DOHH2 (cell line): ENCODE measurements around the gene RAD51B.

ENCODE experiments used
- EZH2phosphoT487 ChIP-seq: fragments of 200-600 bp; sonication (generic); IDR thresholded peaks from 2 replicates; pipeline ENCODE4 v1.6.1; 2017; ENCODE audit warnings: borderline replicate concordance, mild to moderate bottlenecking, antibody characterized with exemption, low read length, moderate library complexity, mixed read lengths
- TF ChIP-seq, protein P1 (sequence below): fragments of 200-600 bp; sonication (generic); IDR thresholded peaks from one replicate; pipeline ENCODE4 v1.5.1; 2014; ENCODE audit warnings: antibody characterized with exemption, mild to moderate bottlenecking, low read depth, low read length; ENCODE audit not compliant: poor library complexity, severe bottlenecking

DNA sequence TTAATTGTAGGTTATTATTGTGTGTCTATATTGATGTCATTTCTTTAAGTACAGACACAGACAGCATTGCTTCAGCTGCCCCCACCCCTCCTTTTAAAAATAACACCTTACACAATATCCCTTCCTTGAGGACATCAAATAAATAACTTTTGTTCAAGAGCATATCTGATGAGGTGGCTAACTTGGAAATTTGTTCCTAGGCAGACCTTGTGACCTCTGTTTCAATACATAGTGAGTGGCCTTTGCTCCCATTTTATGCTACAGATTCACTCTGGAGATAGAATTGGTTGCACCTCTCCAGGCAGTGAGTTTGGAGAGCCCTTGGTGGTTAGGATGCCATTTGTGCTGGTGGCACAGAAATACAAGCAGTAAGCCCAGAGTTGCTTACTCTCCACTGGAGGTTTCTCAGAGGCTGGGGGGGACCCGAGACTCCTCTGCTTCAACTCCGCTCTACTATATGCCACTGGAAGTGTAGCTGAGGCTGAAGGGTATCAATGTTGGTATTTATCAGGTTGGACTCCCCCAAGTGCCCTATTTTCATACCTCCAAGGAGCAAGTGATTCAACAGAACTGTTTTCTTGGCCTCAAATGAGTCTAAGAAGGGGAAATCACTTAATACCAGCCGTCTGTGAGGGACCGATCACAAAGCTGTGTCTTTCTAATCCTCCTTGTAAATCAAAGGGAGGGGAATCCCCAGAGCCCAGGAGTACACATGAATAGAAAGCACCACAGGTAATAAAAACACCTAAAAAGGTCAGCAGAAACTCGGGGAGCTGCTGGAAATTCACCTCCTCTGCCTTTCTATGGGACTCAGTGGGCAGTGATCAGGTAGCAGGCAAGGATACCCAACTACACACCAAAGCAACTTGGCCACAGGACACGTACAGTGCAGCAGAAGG is 463.1 kb downstream of the RAD51B start:
- TF ChIP-seq, protein P1, sequence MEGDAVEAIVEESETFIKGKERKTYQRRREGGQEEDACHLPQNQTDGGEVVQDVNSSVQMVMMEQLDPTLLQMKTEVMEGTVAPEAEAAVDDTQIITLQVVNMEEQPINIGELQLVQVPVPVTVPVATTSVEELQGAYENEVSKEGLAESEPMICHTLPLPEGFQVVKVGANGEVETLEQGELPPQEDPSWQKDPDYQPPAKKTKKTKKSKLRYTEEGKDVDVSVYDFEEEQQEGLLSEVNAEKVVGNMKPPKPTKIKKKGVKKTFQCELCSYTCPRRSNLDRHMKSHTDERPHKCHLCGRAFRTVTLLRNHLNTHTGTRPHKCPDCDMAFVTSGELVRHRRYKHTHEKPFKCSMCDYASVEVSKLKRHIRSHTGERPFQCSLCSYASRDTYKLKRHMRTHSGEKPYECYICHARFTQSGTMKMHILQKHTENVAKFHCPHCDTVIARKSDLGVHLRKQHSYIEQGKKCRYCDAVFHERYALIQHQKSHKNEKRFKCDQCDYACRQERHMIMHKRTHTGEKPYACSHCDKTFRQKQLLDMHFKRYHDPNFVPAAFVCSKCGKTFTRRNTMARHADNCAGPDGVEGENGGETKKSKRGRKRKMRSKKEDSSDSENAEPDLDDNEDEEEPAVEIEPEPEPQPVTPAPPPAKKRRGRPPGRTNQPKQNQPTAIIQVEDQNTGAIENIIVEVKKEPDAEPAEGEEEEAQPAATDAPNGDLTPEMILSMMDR: no peak
- no peak for TF ChIP-seq EZH2phosphoT487
